SH-SY5Y (cell line): Measurements from ENCODE around the gene SLC6A3.

ENCODE experiments used
- GATA2 ChIP-seq: IDR thresholded peaks from 2 replicates; pipeline ENCODE4 v1.6.1; 2011; ENCODE audit warnings: mild to moderate bottlenecking, low read depth, low read length
- GATA3 ChIP-seq: IDR thresholded peaks from 2 replicates; pipeline ENCODE4 v1.6.1; 2011; ENCODE audit warnings: low read depth, mild to moderate bottlenecking, low read length, moderate library complexity

GRCh38 chr5:1470762-1471211 lies 25.5 kb upstream of the SLC6A3 start:
- TF ChIP-seq GATA3 (no peak), GATA2 (no peak)
